ENCODE measurements around the gene EMX1.

Gene EMX1

GRCh38 chr2:72943540-72944395 is 26.4 kb downstream of the EMX1 start:
- no peak for TF ChIP-seq CTCF (IDR thresholded peaks at IDR 0.05; ENCODE audit: low read length, missing control alignments)
- no peak overlapping the region for H3K4me3 ChIP-seq (replicated peaks; ENCODE audit: low read depth, low read length)
- DNase-seq (ENCODE audit: low read depth), result no peak

GRCh38 chr2:72944804-72945449 is 27.6 kb downstream of the EMX1 start:
- DNase-seq (ENCODE audit: low read depth), result no peak
- no peak overlapping the region for H3K4me3 ChIP-seq (replicated peaks; ENCODE audit: low read depth, low read length)
- TF ChIP-seq CTCF (IDR thresholded peaks at IDR 0.05; ENCODE audit: low read length, missing control alignments), result no peak

- H3K4me3 ChIP-seq (replicated peaks; ENCODE audit: low read depth, low read length), result no peak overlapping the region
- no peak for TF ChIP-seq CTCF (IDR thresholded peaks at IDR 0.05; ENCODE audit: low read length, missing control alignments)
- no peak for DNase-seq (ENCODE audit: low read depth)
These were observed 28.2 kb downstream of the EMX1 start for GRCh38 chr2:72945450-72946019.

- no peak overlapping the region for H3K4me3 ChIP-seq (replicated peaks; ENCODE audit: low read depth, low read length)
- no peak for TF ChIP-seq CTCF (IDR thresholded peaks at IDR 0.05; ENCODE audit: low read length, missing control alignments)
- DNase-seq (ENCODE audit: low read depth), result no peak
These were observed 29.1 kb downstream of the EMX1 start for GRCh38 chr2:72946466-72946865.

- H3K4me3 ChIP-seq (replicated peaks; ENCODE audit: low read depth, low read length), result no peak overlapping the region
- TF ChIP-seq CTCF (IDR thresholded peaks at IDR 0.05; ENCODE audit: low read length, missing control alignments), result no peak
- no peak for DNase-seq (ENCODE audit: low read depth)
These were observed 30.9 kb downstream of the EMX1 start for GRCh38 chr2:72947952-72948830.

GRCh38 chr2:72949045-72949444 is 31.7 kb downstream of the EMX1 start:
- TF ChIP-seq CTCF (IDR thresholded peaks at IDR 0.05; ENCODE audit: low read length, missing control alignments), result no peak
- DNase-seq (ENCODE audit: low read depth), result no peak
- H3K4me3 ChIP-seq (replicated peaks; ENCODE audit: low read depth, low read length), result no peak overlapping the region
